ENCODE results near the gene RUFY1.
"Not testable (repeated sequence)": the region's sequence is repeated elsewhere in the genome, so short reads cannot be mapped to it uniquely, and the experiment has no call there.

Gene RUFY1

DNA sequence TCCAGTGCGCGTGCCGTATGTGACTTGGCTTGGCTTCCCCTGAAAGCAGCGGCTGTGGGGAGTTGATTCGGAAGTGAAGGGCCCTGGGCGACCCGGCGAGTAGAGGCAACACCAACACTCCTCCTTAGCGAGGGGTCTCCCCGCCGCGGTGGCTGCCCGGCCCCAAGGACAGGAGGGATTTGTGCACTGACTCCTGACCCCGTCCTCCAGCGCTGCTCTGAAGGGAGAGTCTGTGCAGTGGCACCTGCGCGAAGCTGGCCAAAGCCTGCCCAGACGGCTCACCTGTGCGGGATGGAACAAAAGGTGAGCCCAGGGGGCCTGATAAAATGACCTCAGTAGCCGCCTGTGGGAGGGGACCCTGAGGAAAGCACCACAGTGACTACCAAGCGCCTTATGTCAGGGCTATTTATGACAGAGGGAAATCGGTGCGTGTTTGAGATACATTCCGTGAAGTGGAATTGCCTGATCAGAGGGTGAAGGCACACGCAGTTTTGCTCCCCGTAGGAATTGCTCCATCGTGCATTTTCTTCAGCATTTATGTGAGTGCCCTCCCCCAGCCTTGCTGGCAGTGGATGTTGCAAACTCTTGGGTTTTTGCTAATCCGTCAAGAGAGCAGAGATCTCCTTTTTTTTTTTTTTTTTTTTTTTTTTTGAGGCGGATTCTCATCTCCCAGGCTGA, 108.0 kb downstream of the RUFY1 start:
- DNase-seq (ENCODE audit: low read depth in 2 of 2, low spot score in 1 of 2): not testable (repeated sequence)
